Measurements from ENCODE around the gene CSTB. TPM values are rescaled to one million over a fixed set of nuclear protein-coding genes. Genes with fewer than 3 reads are reported as not detected.
"Not testable (repeated sequence)": the region's sequence is repeated elsewhere in the genome, so short reads cannot be mapped to it uniquely, and the experiment has no call there.

CSTB gene
- total and polyA plus RNA-seq, 2 donors (not counting 3 experiments of a cell fraction or from before 2014, with no cell fraction given): 65.8 to 83.7 TPM

DNA sequence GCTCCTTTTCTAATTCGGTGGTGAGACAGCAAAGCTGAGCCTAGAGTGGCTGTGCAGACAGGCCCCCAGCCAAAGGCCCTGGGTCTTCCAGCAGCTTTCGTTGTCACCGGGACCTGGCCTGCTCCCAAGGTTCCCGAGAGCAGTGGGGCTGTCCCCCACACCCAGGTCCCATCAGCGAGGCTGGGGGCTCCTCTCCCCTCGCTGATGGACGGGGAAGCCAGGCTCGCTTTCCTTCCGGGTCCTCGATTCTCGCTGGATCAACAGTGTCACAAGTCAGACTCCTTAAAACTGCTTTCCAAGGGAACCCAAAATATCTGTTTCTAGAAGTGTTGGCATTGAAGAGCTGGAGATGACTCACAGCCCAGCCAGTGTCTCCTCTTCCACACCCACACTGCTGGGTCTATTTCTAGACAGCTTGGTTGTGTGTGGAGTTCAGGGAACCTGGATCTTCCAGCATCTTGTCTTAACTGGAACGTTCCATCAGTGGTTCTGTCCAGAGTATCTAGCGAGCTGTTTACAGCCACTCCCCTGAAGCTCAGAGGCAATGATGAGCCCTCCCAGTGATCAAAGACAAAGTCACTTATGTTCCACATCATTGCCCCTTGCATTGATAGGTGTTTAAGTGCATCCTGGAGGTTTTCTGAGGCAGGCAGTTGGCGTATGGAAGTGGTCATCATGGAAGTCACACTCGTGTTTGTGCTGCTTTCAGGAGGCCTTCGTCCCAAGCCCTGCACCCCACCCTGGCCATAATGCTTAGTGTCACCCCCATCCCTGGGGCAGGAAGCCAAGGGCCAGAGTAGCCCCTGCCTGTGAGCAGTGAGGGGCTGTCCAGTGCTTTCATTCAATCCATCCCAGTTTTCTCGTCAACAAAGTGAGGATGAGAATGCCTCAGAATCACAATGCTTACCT, 48.5 kb upstream of the CSTB start:
- ChIA-PET POLR2A (no interaction called here), CTCF (interaction anchor here (0.8 to 2.5 kb wide), 4 partner anchors 11 to 151 kb away, joined by 4 to 12 read pairs (median 6); no protein-coding TSS in a partner anchor)
- dilution Hi-C loops (cut with MboI; ENCODE audit: extremely low pct_ligation_motif_present, low sequenced_read_pairs): no loop called here
- Histone ChIP-seq H3K9me1 (replicated peaks; ENCODE audit: control insufficient read depth, extremely low read depth, insufficient read depth, low read length) (no peaks in the 10 kb centered on the region), H3K9ac (replicated peaks; ENCODE audit: extremely low read depth, insufficient read depth, low read length) (no peak overlapping the region), H3K79me2 (ENCODE audit: control insufficient read depth, insufficient read depth, low read length) (no peaks in the 10 kb centered on the region), H4K20me1 (replicated peaks; ENCODE audit: control insufficient read depth, extremely low read depth, insufficient read depth, low read length) (no peaks in the 10 kb centered on the region), H3K27ac (ENCODE audit: insufficient read depth, low read depth, low read length) (no peak overlapping the region), H3K9me3 (replicated peaks; ENCODE audit: control insufficient read depth, insufficient read depth, low read length) (no peaks in the 10 kb centered on the region), H3K36me3 (ENCODE audit: control insufficient read depth in 2 of 2, extremely low read depth in 1 of 2, insufficient read depth in 2 of 2, low read length in 2 of 2) (no peaks in the 10 kb centered on the region), H3K4me1 (ENCODE audit: control insufficient read depth, extremely low read depth, insufficient read depth, low read length) (no peaks in the 10 kb centered on the region), H3K4me3 (replicated peaks in 1 of 3; ENCODE audit: insufficient read depth in 1 of 3, low read depth in 1 of 3, low read length in 3 of 3) (no peak overlapping the region), H3K27me3 (ENCODE audit: control insufficient read depth in 2 of 2, insufficient read depth in 2 of 2, low read length in 2 of 2) (peaks cover 0 to 3% of the 10 kb centered on the region in 2 experiments), H2AFZ (ENCODE audit: low read depth, low read length) (no peak overlapping the region), H3K4me2 (ENCODE audit: insufficient read depth, low read length) (no peak overlapping the region)
- intact Hi-C loops (cut with micrococcal nuclease): loop anchor here (5.0 kb wide), 1 partner anchor 43 kb away; the partner anchor contains the start of gene AGPAT3
- TF ChIP-seq POLR2AphosphoS5 (IDR thresholded peaks at IDR 0.05; ENCODE audit: insufficient read depth, low read depth, low read length) (no peak), POLR2A (IDR thresholded peaks at IDR 0.05; ENCODE audit: low read depth, low read length) (no peak), GATA2 (IDR thresholded peaks at IDR 0.05; ENCODE audit: insufficient read depth, insufficient read length, low read depth, low read length) (no peak), EZH2 (IDR thresholded peaks at IDR 0.05; ENCODE audit: borderline replicate concordance, low read depth, low read length, severe bottlenecking) (no peak), FOS (IDR thresholded peaks at IDR 0.05; ENCODE audit: borderline replicate concordance, insufficient read depth, low read length) (no peak), MYC (IDR thresholded peaks at IDR 0.05; ENCODE audit: low read depth, low read length) (no peak), JUN (IDR thresholded peaks at IDR 0.05; ENCODE audit: borderline replicate concordance, insufficient read depth, insufficient read length, low read depth) (no peak)
- TF ChIP-seq, protein P1, sequence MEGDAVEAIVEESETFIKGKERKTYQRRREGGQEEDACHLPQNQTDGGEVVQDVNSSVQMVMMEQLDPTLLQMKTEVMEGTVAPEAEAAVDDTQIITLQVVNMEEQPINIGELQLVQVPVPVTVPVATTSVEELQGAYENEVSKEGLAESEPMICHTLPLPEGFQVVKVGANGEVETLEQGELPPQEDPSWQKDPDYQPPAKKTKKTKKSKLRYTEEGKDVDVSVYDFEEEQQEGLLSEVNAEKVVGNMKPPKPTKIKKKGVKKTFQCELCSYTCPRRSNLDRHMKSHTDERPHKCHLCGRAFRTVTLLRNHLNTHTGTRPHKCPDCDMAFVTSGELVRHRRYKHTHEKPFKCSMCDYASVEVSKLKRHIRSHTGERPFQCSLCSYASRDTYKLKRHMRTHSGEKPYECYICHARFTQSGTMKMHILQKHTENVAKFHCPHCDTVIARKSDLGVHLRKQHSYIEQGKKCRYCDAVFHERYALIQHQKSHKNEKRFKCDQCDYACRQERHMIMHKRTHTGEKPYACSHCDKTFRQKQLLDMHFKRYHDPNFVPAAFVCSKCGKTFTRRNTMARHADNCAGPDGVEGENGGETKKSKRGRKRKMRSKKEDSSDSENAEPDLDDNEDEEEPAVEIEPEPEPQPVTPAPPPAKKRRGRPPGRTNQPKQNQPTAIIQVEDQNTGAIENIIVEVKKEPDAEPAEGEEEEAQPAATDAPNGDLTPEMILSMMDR (IDR thresholded peaks at IDR 0.05; ENCODE audit: extremely low read depth in 1 of 2, insufficient read depth in 1 of 2, low read depth in 1 of 2, low read length in 2 of 2): no peak
- TF ChIP-seq, protein P2, sequence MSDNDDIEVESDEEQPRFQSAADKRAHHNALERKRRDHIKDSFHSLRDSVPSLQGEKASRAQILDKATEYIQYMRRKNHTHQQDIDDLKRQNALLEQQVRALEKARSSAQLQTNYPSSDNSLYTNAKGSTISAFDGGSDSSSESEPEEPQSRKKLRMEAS (IDR thresholded peaks at IDR 0.05; ENCODE audit: insufficient read depth, insufficient read length): no peak
- no TSS peak for BruUV-seq (replicated peaks)
- DNase-seq (ENCODE audit: low read depth, low spot score) (no peak), FAIRE-seq (no peak)

DNA sequence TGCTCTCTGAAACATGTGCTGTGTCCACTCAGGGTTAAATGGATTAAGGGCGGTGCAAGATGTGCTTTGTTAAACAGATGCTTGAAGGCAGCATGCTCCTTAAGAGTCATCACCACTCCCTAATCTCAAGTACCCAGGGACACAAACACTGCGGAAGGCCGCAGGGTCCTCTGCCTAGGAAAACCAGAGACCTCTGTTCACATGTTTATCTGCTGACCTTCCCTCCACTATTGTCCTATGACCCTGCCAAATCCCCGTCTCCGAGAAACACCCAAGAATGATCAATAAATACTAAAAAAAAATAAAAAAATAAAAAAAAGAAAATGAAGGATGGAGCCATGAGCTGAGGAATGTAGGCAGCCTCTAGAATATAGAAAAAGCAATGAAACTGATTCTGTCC, 46.6 kb upstream of the CSTB start:
- H3K9me3 ChIP-seq (replicated peaks; ENCODE audit: control insufficient read depth, insufficient read depth, low read length); POLR2A ChIA-PET; intact Hi-C loops (cut with micrococcal nuclease); H3K79me2 ChIP-seq (ENCODE audit: control insufficient read depth, insufficient read depth, low read length); DNase-seq (ENCODE audit: low read depth, low spot score); dilution Hi-C loops (cut with MboI; ENCODE audit: extremely low pct_ligation_motif_present, low sequenced_read_pairs); H3K27ac ChIP-seq (ENCODE audit: insufficient read depth, low read depth, low read length); H3K4me2 ChIP-seq (ENCODE audit: insufficient read depth, low read length); H3K27me3 ChIP-seq (ENCODE audit: control insufficient read depth in 2 of 2, insufficient read depth in 2 of 2, low read length in 2 of 2); H2AFZ ChIP-seq (ENCODE audit: low read depth, low read length); H4K20me1 ChIP-seq (replicated peaks; ENCODE audit: control insufficient read depth, extremely low read depth, insufficient read depth, low read length); H3K36me3 ChIP-seq (ENCODE audit: control insufficient read depth in 2 of 2, extremely low read depth in 1 of 2, insufficient read depth in 2 of 2, low read length in 2 of 2); H3K4me3 ChIP-seq (replicated peaks in 1 of 3; ENCODE audit: insufficient read depth in 1 of 3, low read depth in 1 of 3, low read length in 3 of 3); H3K4me1 ChIP-seq (ENCODE audit: control insufficient read depth, extremely low read depth, insufficient read depth, low read length); H3K9me1 ChIP-seq (replicated peaks; ENCODE audit: control insufficient read depth, extremely low read depth, insufficient read depth, low read length); FAIRE-seq; BruUV-seq (replicated peaks); H3K9ac ChIP-seq (replicated peaks; ENCODE audit: extremely low read depth, insufficient read depth, low read length): not testable (repeated sequence)
- CTCF ChIA-PET: interaction anchor here (2.4 kb wide), 1 partner anchor 152 kb away, joined by 12 read pairs; no protein-coding TSS in a partner anchor
